K562 (cell line): Measurements from ENCODE around the gene POPDC3.

Experiments
- MAZ ChIP-seq, 2 experiments: fragments of 450-650 bp in 1 of 2; sonication (generic) in 1 of 2; formaldehyde crosslinking; IDR thresholded peaks in 1 of 2; conservative IDR thresholded peaks in 1 of 2; 2 replicates each; pipeline versions ENCODE4 v1.4.0 to v1.5.0; 2020; ENCODE audit warnings: mild to moderate bottlenecking in 1 of 2, missing genetic modification reagents in 1 of 2
- MED1 ChIP-seq: sonication (generic); formaldehyde crosslinking; IDR thresholded peaks from 2 replicates; pipeline ENCODE4 v1.8.1; 2023; ENCODE audit warnings: missing genetic modification reagents, borderline replicate concordance
- NFE2L1 ChIP-seq: fragments of 450-650 bp; IDR thresholded peaks from 2 replicates; pipeline ENCODE4 v1.6.1; 2016; ENCODE audit warnings: missing genetic modification characterization, low read depth, mild to moderate bottlenecking, missing compliant biosample characterization, moderate library complexity, borderline replicate concordance
- POLR2A ChIP-seq: fragments of 450-650 bp; conservative IDR thresholded peaks from 2 replicates; pipeline ENCODE4 v1.6.1; 2016
- RAD21 ChIP-seq, 2 experiments: fragments of 250-450 bp in 1 of 2; fragments of 450-650 bp in 1 of 2; sonication (Bioruptor Pico) in 1 of 2; formaldehyde crosslinking in 1 of 2; IDR thresholded peaks in 1 of 2; conservative IDR thresholded peaks in 1 of 2; 2 replicates each; pipeline versions ENCODE4 v1.4.0 to v1.8.0; 2020 to 2022; ENCODE audit warnings: mild to moderate bottlenecking in 2 of 2, moderate library complexity in 1 of 2
- STAG1 ChIP-seq: sonication (generic); formaldehyde crosslinking; IDR thresholded peaks from 2 replicates; pipeline ENCODE4 v1.5.0; 2020; ENCODE audit warnings: missing genetic modification reagents, borderline replicate concordance
- TARDBP ChIP-seq: fragments of 450-650 bp; IDR thresholded peaks from 2 replicates; pipeline ENCODE4 v1.6.1; 2016
- ZNF274 ChIP-seq: IDR thresholded peaks from 2 replicates; pipeline ENCODE4 v1.6.1; 2011; ENCODE audit warnings: low read depth, mild to moderate bottlenecking, low read length, moderate library complexity, borderline replicate concordance

DNA sequence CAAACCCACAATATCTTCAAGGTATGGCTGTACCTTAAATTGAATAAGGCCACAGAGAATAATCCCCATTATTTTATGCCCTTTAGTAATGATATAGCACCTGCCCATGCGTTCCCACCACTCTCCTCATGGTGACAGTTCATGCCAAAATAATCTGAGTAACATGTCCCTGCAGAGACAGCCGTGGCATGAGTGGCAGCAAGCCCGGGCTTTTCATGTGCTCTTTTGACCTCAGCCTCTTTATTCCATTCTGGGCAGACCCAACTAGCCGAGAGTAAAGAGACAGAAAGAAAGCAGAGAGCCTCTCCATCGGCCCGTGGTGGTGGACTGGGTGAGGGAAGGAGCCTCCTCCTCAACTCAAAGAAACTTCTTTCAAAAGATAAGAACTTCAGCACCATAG, 19.9 kb upstream of the POPDC3 start:
- no peak for TF ChIP-seq ZNF274
- no peak for TF ChIP-seq NFE2L1 (tag)
- no peak for TF ChIP-seq TARDBP
- no peak for TF ChIP-seq POLR2A
- no peak for TF ChIP-seq MAZ (CRISPR knock-in tag; conservative IDR thresholded peaks at IDR 0.05 in 1 of 2, IDR thresholded peaks at IDR 0.05 in 1 of 2)
- no peak for TF ChIP-seq RAD21 (CRISPR knock-in tag; conservative IDR thresholded peaks at IDR 0.05 in 1 of 2, IDR thresholded peaks at IDR 0.05 in 1 of 2)
- no peak for TF ChIP-seq STAG1 (CRISPR knock-in tag)
- TF ChIP-seq MED1 (CRISPR knock-in tag) = no peak
